Measurements from ENCODE around the gene RPS23. TPM values are rescaled to one million over a fixed set of nuclear protein-coding genes. Genes with fewer than 3 reads are reported as not detected.

Gene RPS23
- total RNA-seq, 2 donors from 2014 or later, result 1,150 to 1,282 TPM

DNA sequence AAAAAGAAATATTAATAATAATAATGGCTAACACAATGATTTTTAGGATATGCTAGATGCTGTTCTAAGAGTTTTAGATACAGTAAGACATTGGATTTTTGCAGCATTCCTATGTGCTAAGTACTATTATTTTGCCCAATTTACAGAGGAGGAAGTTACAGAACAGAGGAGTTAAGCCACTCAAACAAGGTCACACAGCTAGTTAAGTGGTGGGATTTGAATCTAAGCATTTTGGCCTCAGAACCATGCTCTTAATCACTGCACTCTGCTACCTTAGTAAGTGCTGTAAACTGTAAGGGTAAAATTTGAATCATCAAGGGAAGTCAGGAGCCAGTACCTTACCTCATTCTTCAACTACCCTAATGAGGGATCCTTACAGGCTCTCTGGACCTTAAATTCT lies 25.4 kb downstream of the RPS23 start:
- H3K4me1 Mint-ChIP-seq (ENCODE audit: low read depth in 2 of 2), result peaks cover 2 to 4% of the 10 kb centered on the region in 2 donors
- no peak overlapping the region for H3K4me3 Mint-ChIP-seq
- ATAC-seq, result no peak
- H3K9me3 Mint-ChIP-seq, result peaks cover 4% of the 10 kb centered on the region
- DNase-seq (ENCODE audit: low spot score), result no peak
- no peak overlapping the region for H3K27ac Mint-ChIP-seq
- no peaks in the 10 kb centered on the region for H3K27me3 Mint-ChIP-seq
- H3K36me3 Mint-ChIP-seq, result peaks cover 6% of the 10 kb centered on the region

DNA sequence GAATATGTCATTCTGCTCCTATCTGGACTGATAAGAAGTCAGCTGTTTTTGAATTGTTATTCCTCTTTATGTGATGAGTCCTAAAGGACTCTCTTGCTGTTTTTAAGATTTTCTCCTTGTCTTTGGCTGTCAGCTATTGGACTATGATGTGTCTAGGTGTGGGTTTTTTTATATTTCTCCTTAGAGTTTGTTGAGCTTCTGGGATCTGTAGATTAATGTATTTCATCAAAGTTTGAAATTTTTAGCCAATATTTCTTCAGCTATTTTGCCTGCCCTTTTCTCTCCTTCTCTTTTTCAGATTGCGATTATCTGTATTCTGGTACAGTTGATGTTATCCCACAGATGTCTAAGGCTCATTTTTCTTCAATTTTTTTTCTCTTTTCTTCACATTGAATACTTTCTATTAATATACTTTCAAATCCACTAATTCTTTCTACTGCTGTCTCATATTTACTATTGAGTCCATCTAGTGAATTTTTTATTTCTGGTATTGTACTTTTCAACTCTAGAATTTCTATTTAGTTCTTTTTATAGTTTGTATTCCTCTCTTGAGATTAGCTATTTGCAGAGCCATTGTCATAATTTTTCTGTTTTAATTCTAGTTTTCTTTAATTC lies 31.1 kb downstream of the RPS23 start:
- no peaks in the 10 kb centered on the region for H3K4me1 Mint-ChIP-seq (ENCODE audit: low read depth in 2 of 2)
- no peak overlapping the region for H3K4me3 Mint-ChIP-seq
- H3K27me3 Mint-ChIP-seq, result no peaks in the 10 kb centered on the region
- ATAC-seq (no peak), DNase-seq (ENCODE audit: low spot score) (no peak)
- peaks cover 15% of the 10 kb centered on the region for H3K36me3 Mint-ChIP-seq
- peaks cover 10% of the 10 kb centered on the region for H3K9me3 Mint-ChIP-seq
- H3K27ac Mint-ChIP-seq, result no peak overlapping the region

DNA sequence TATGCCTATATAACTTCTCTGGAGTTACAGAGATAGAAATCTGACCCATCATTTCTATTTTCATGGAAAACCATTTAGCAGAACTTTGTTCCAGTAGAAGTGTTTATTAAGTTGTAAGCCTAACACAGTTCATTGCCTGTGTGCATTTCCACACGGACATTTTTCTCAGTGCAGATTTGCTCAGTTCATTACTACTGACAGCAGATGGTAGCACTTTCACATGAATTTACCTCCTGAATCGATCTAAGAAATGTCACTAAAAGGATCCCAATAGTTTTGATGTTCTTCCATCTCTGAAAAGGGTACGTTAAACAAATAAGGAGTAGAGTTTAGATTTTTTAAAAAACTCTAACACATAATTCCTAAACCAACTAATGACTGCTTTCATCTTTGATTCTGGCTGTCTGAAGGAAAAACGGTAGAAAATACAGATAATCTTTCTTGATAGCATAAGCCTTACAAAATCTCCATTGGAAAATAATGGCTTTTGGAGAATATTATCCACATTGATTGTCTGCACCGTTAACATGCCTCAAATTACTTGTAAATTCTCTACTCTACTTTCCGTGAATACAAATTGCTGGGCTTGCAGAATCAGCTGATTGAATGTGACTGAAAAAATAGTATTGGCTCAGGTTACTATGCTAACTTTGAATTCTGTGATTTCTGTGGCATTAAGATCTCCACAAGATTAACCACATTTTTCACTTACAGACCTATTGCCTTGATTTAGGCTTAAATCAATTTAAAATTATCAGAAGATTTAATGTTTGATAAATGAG lies 33.1 kb downstream of the RPS23 start:
- no peak overlapping the region for H3K4me3 Mint-ChIP-seq
- peaks cover 10% of the 10 kb centered on the region for H3K9me3 Mint-ChIP-seq
- ATAC-seq, result no peak
- no peaks in the 10 kb centered on the region for H3K27me3 Mint-ChIP-seq
- no peak for DNase-seq (ENCODE audit: low spot score)
- peaks cover 15% of the 10 kb centered on the region for H3K36me3 Mint-ChIP-seq
- H3K4me1 Mint-ChIP-seq (ENCODE audit: low read depth in 2 of 2), result no peaks in the 10 kb centered on the region
- H3K27ac Mint-ChIP-seq, result no peak overlapping the region

DNA sequence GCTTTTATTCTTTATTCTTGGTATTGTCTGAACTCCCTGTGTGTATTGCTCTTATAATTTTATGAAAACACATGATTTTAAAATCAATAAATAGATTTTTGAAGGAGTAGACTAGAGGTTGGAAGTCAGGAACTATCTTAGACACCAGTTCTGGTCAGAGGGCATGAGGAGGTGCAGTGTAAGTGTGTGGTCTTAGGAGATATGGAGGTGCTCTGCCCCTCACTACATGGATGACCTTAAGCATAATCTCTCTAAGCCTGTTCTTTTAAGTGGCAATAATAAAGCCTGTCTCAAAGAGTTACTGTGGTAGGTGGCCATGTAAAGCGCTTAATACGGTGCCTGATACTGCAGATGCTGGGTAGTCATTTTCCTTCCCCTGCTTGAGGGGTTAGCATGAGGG lies 34.0 kb downstream of the RPS23 start:
- Mint-ChIP-seq H3K27me3 (no peaks in the 10 kb centered on the region), H3K4me3 (no peak overlapping the region), H3K27ac (no peak overlapping the region), H3K9me3 (peaks cover 10% of the 10 kb centered on the region), H3K36me3 (peaks cover 15% of the 10 kb centered on the region), H3K4me1 (ENCODE audit: low read depth in 2 of 2) (no peaks in the 10 kb centered on the region)
- no peak for ATAC-seq
- no peak for DNase-seq (ENCODE audit: low spot score)

DNA sequence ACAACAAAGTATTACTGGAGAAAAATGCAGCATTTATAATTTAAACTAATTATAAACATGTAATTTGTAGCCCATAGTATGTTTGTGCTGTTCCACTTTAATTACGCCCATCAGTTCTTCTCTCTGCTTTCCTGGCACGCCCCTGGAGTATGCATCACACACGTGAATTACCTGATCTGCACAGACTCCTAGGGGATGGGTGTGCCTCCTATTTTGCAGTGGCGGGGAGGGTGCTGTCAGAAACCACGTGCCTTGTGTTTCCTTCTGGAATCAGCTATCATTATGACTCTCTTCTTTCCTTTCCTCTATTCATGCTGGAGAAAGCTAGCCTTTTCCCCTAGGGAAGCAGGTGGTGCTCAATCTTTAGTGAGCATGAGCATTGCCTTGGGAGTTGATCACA lies 43.3 kb downstream of the RPS23 start:
- no peaks in the 10 kb centered on the region for H3K36me3 Mint-ChIP-seq
- no peaks in the 10 kb centered on the region for H3K27me3 Mint-ChIP-seq
- no peaks in the 10 kb centered on the region for H3K4me1 Mint-ChIP-seq (ENCODE audit: low read depth in 2 of 2)
- no peak for ATAC-seq
- H3K27ac Mint-ChIP-seq, result no peak overlapping the region
- no peak for DNase-seq (ENCODE audit: low spot score)
- no peak overlapping the region for H3K4me3 Mint-ChIP-seq
- no peaks in the 10 kb centered on the region for H3K9me3 Mint-ChIP-seq

DNA sequence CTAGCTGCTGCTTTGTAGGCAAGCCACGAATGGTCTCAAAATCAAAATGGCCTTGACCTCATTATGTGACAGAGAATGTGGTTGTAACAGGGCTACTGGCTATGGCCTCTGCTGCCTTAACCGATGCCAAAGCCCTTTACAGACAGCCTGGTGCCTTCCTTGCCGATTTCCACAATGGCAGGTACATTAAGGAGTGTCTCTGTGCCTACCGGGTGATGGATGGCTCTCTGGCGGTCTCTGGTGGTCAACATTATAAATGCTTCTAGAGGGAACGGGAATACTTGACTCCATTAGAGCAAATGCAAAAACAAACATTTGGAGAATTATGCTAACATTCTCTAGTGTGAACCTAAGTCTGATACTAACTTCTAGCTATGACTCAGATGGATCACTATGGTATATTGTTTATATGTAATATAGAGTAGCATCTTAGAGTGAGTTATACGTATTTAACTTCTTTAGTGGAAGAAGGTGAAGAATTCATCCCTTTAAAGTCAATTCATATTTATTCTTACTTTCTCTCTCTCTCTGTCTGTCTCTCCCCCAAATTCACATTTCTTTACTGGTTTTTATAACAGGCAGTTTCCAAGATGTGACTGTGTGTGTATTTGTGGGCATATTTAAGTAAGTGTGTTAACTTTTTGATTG lies 52.5 kb downstream of the RPS23 start:
- no peak overlapping the region for H3K27ac Mint-ChIP-seq
- peaks cover 5 to 7% of the 10 kb centered on the region in 2 donors for H3K4me1 Mint-ChIP-seq (ENCODE audit: low read depth in 2 of 2)
- H3K9me3 Mint-ChIP-seq, result no peaks in the 10 kb centered on the region
- DNase-seq (ENCODE audit: low spot score) (peak; percentile 72), ATAC-seq (peak; percentile 74 to 78)
- no peaks in the 10 kb centered on the region for H3K27me3 Mint-ChIP-seq
- no peaks in the 10 kb centered on the region for H3K36me3 Mint-ChIP-seq
- no peak overlapping the region for H3K4me3 Mint-ChIP-seq
